Activated T-helper 17 cell treated with anti-CD3 and anti-CD28 coated beads, Interleukin-2, amount 50 U/mL, for 72 hours (primary cell): ENCODE data around the gene SERTAD4. TPM values are rescaled to one million over a fixed set of nuclear protein-coding genes. Genes with fewer than 3 reads are reported as not detected.
A peak's percentile ranks its signal among the peaks of the same experiment; 100 is the strongest.

Experiments
- ATAC-seq: fragments of 150-1000 bp; cut with Tn5 transposase; replicated peaks from 2 replicates; pipeline ENCODE4 v1.10.0; 2021; ENCODE audit warnings: mild to moderate bottlenecking, moderate library complexity
- H3K27ac Mint-ChIP-seq: one replicate; pipeline ENCODE4 v1.8.0; 2022; ENCODE audit warnings: mixed read lengths
- H3K27me3 Mint-ChIP-seq: one replicate; pipeline ENCODE4 v1.8.0; 2022; ENCODE audit warnings: mixed read lengths
- H3K36me3 Mint-ChIP-seq: one replicate; pipeline ENCODE4 v1.8.0; 2022; ENCODE audit warnings: low read depth, mild to moderate bottlenecking, mixed read lengths
- H3K4me1 Mint-ChIP-seq: one replicate; pipeline ENCODE4 v1.8.0; 2022; ENCODE audit warnings: mixed read lengths
- H3K4me3 Mint-ChIP-seq: one replicate; pipeline ENCODE4 v1.8.0; 2022; ENCODE audit warnings: mild to moderate bottlenecking, mixed read lengths
- H3K9me3 Mint-ChIP-seq: one replicate; pipeline ENCODE4 v1.8.0; 2022; ENCODE audit warnings: mixed read lengths
- total RNA-seq, 2 donors: library from RNA; stranded (reverse); gene quantifications; one replicate each; pipeline ENCODE4 v1.2.3, GENCODE V29; 2022

The SERTAD4 gene
- total RNA-seq, 2 donors from 2014 or later, result not detected

GRCh38 chr1:210237981-210238380, 5.4 kb downstream of the SERTAD4 start:
- H3K4me1 Mint-ChIP-seq, result peaks cover 4% of the 10 kb centered on the region
- H3K4me3 Mint-ChIP-seq, result no peak overlapping the region
- peaks cover 62% of the 10 kb centered on the region for H3K27me3 Mint-ChIP-seq
- no peaks in the 10 kb centered on the region for H3K9me3 Mint-ChIP-seq
- no peak overlapping the region for H3K27ac Mint-ChIP-seq
- no peak for ATAC-seq
- H3K36me3 Mint-ChIP-seq, result no peaks in the 10 kb centered on the region

- Mint-ChIP-seq H3K36me3 (no peaks in the 10 kb centered on the region), H3K4me3 (no peak overlapping the region), H3K27ac (no peak overlapping the region), H3K4me1 (peaks cover under 1% of the 10 kb centered on the region), H3K27me3 (peaks cover 68% of the 10 kb centered on the region), H3K9me3 (no peaks in the 10 kb centered on the region)
- ATAC-seq, result no peak
These were observed 6.9 kb downstream of the SERTAD4 start for GRCh38 chr1:210239349-210240111.

- Mint-ChIP-seq H3K4me1 (no peaks in the 10 kb centered on the region), H3K27ac (no peak overlapping the region), H3K4me3 (no peak overlapping the region), H3K27me3 (peaks cover 66% of the 10 kb centered on the region), H3K9me3 (no peaks in the 10 kb centered on the region), H3K36me3 (no peaks in the 10 kb centered on the region)
- no peak for ATAC-seq
These were observed 8.5 kb downstream of the SERTAD4 start for GRCh38 chr1:210241121-210241520.

- no peaks in the 10 kb centered on the region for H3K36me3 Mint-ChIP-seq
- H3K9me3 Mint-ChIP-seq, result no peaks in the 10 kb centered on the region
- H3K4me1 Mint-ChIP-seq, result no peaks in the 10 kb centered on the region
- H3K27ac Mint-ChIP-seq, result no peak overlapping the region
- ATAC-seq, result no peak
- no peak overlapping the region for H3K4me3 Mint-ChIP-seq
- peaks cover 64% of the 10 kb centered on the region for H3K27me3 Mint-ChIP-seq
These were observed 12.3 kb downstream of the SERTAD4 start for GRCh38 chr1:210244746-210245367.

GRCh38 chr1:210246447-210246846, 13.9 kb downstream of the SERTAD4 start:
- Mint-ChIP-seq H3K36me3 (peaks cover 4% of the 10 kb centered on the region), H3K27ac (no peak overlapping the region), H3K4me3 (no peak overlapping the region), H3K9me3 (peaks cover 3% of the 10 kb centered on the region), H3K4me1 (peaks cover 5% of the 10 kb centered on the region), H3K27me3 (peaks cover 59% of the 10 kb centered on the region)
- peak; percentile 70 for ATAC-seq

GRCh38 chr1:210248341-210248740, 15.7 kb downstream of the SERTAD4 start:
- Mint-ChIP-seq H3K27me3 (peaks cover 49% of the 10 kb centered on the region), H3K4me1 (peaks cover 5% of the 10 kb centered on the region), H3K9me3 (peaks cover 3% of the 10 kb centered on the region), H3K36me3 (peaks cover 4% of the 10 kb centered on the region), H3K4me3 (no peak overlapping the region), H3K27ac (no peak overlapping the region)
- no peak for ATAC-seq

GRCh38 chr1:210250665-210250997, 18.0 kb downstream of the SERTAD4 start:
- no peak for ATAC-seq
- H3K4me1 Mint-ChIP-seq, result peaks cover 5% of the 10 kb centered on the region
- no peak overlapping the region for H3K27ac Mint-ChIP-seq
- H3K4me3 Mint-ChIP-seq, result peak overlapping the region; percentile 52
- H3K27me3 Mint-ChIP-seq, result peaks cover 53% of the 10 kb centered on the region
- peaks cover 3% of the 10 kb centered on the region for H3K9me3 Mint-ChIP-seq
- H3K36me3 Mint-ChIP-seq, result peaks cover 4% of the 10 kb centered on the region

GRCh38 chr1:210250998-210251679, 18.5 kb downstream of the SERTAD4 start:
- peaks cover 5% of the 10 kb centered on the region for H3K4me1 Mint-ChIP-seq
- peaks cover 3% of the 10 kb centered on the region for H3K9me3 Mint-ChIP-seq
- peaks cover 4% of the 10 kb centered on the region for H3K36me3 Mint-ChIP-seq
- ATAC-seq, result peak; percentile 25
- H3K4me3 Mint-ChIP-seq, result peak overlapping the region; percentile 64
- H3K27ac Mint-ChIP-seq, result no peak overlapping the region
- H3K27me3 Mint-ChIP-seq, result peaks cover 55% of the 10 kb centered on the region

GRCh38 chr1:210251680-210252490, 19.3 kb downstream of the SERTAD4 start:
- peak; percentile 16 for ATAC-seq
- Mint-ChIP-seq H3K9me3 (peaks cover 3% of the 10 kb centered on the region), H3K36me3 (peaks cover 4% of the 10 kb centered on the region), H3K27ac (no peak overlapping the region), H3K4me3 (peak overlapping the region; percentile 64), H3K4me1 (peaks cover 5% of the 10 kb centered on the region), H3K27me3 (peaks cover 56% of the 10 kb centered on the region)

- peaks cover 3% of the 10 kb centered on the region for H3K9me3 Mint-ChIP-seq
- peak; percentile 7 for ATAC-seq
- H3K27ac Mint-ChIP-seq, result no peak overlapping the region
- peaks cover 56% of the 10 kb centered on the region for H3K27me3 Mint-ChIP-seq
- peaks cover 4% of the 10 kb centered on the region for H3K36me3 Mint-ChIP-seq
- peak overlapping the region; percentile 64 for H3K4me3 Mint-ChIP-seq
- peaks cover 5% of the 10 kb centered on the region for H3K4me1 Mint-ChIP-seq
These were observed 20.0 kb downstream of the SERTAD4 start for GRCh38 chr1:210252621-210253051.

GRCh38 chr1:210254298-210254697, 21.7 kb downstream of the SERTAD4 start:
- Mint-ChIP-seq H3K27me3 (peaks cover 56% of the 10 kb centered on the region), H3K9me3 (peaks cover 3% of the 10 kb centered on the region), H3K36me3 (peaks cover 4% of the 10 kb centered on the region), H3K4me3 (no peak overlapping the region), H3K4me1 (peaks cover 5% of the 10 kb centered on the region), H3K27ac (no peak overlapping the region)
- no peak for ATAC-seq

GRCh38 chr1:210257698-210258529, 25.3 kb downstream of the SERTAD4 start:
- ATAC-seq, result no peak
- H3K4me1 Mint-ChIP-seq, result no peaks in the 10 kb centered on the region
- no peaks in the 10 kb centered on the region for H3K36me3 Mint-ChIP-seq
- no peak overlapping the region for H3K4me3 Mint-ChIP-seq
- H3K9me3 Mint-ChIP-seq, result no peaks in the 10 kb centered on the region
- H3K27me3 Mint-ChIP-seq, result peaks cover 37% of the 10 kb centered on the region
- no peak overlapping the region for H3K27ac Mint-ChIP-seq

- no peak overlapping the region for H3K27ac Mint-ChIP-seq
- no peak for ATAC-seq
These were observed 27.0 kb downstream of the SERTAD4 start for GRCh38 chr1:210259561-210259960.

More at GRCh38 chr1:210259561-210259960, 27.0 kb downstream of the SERTAD4 start:
- Mint-ChIP-seq H3K36me3 (no peaks in the 10 kb centered on the region), H3K4me1 (no peaks in the 10 kb centered on the region), H3K4me3 (no peak overlapping the region), H3K27me3 (peaks cover 25% of the 10 kb centered on the region), H3K9me3 (no peaks in the 10 kb centered on the region)
